ENCODE measurements around the gene CCDC85A.

CCDC85A gene

DNA sequence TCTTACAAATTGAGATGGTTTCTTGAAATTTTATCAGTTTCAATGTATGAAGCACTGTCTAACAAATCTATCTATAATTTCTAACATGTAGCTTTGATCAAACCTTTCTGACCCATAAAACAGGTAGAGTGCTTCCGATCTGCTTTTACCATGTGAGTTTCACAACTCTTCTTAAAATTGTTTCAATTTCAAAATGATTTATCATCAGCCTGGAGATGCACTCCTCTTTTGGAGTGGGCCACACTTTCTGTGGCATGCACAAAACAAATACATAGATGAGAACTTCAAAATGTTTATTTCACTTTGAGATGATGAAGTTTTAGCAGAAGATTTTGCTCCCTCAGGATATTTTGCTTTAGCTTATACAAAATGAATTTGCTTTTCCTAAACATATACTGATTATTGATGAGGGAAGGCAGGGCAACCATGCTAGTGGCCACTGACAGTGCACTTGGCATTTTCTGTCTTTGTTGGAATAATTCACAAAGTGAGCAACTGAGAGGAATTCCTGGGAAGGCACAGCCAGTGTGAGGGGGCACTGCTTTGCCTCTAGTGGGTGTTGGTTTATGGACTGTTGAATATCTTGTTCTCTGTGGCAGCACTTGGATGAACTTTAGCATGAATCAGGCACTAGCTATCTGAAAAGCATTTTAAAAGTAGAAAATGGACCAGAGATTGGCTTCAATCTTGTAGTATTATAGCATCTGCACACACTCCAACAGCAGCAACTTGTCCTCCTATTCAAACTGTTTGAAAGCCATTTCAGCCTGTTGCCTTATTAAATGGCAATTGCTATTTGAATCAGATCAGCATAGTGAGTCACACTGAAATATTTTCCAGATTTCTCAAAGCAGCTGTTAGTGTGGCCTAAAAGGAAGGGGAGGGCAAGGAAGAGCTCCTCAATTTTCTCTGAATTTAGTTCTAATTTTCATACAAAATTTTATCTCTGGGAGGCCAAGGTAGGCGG lies 193.2 kb downstream of the CCDC85A start:
- FAIRE-seq = no peak

DNA sequence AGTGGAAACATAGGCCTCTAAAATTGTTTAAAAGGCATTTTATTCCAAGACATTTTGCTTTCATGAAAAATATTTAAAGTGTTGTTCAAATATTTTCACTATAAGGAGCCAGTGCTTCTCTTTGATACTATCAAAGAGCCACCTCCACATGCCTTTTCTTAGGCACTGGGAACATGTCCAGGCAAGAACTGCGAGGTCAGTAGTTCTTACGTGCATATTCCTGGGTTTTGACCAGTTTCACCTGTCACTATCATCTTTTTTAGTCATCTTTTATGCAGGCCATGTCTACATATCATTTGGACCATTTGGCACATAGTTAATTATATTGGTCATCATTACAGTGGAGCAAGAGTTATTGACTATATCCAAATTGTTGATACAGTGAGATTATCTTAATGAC lies 195.3 kb downstream of the CCDC85A start:
- FAIRE-seq = no peak

DNA sequence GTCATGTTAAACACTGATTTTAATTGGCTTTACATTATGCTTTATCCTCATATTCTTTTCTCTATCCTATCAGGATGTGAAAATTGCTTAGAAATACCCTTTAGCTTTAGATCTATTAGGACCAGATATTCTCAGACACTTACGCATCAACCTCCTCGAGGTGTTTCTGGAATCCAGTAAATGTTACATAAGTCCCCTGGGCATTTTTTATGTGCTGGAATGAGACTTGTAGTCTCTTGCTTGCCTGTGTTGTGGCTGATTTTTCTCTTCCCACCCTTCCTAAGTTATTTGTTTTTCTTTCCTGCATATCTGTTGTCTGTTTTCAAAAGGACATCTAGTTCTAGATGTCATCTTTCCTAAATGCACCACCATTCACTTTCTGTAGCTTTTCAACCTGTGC lies 197.1 kb downstream of the CCDC85A start:
- no peak for FAIRE-seq

DNA sequence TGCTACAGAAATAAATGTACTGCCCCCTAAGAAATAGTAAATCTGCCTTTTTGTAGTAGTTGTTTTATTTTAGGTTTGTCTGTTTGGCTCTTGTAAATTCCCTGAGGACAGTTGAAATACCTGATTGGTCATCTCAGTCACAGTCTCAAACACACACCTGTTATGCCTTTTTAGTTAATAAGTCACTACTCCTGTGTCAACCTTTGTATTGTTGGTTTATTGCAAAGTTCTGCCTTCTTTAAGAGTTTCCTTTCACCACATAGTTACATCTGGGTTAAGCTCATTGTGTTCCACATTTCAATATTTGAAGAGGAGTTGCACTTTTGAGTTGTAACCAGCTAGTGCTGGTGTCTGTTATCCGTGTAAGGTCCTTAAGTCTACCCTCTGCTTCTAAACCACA lies 198.7 kb downstream of the CCDC85A start:
- FAIRE-seq = no peak

DNA sequence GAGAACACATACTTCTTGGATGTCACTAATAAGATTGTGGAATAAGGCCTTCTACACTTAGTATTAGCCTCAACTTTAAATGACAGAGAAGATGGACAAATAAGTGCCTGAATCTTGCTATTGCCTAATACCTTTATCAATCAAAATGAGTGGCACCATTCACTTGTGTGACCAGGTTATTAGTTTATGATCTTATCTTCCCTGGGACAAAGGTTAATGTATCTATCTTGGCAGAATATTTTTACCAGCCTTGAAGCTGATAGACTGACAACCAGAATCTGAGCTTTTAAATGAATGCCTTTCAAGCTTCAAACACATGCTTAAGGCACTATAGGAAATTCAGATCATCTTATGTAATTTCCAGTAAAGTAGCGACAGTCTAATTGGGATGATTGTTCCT lies 202.9 kb downstream of the CCDC85A start:
- FAIRE-seq = no peak

DNA sequence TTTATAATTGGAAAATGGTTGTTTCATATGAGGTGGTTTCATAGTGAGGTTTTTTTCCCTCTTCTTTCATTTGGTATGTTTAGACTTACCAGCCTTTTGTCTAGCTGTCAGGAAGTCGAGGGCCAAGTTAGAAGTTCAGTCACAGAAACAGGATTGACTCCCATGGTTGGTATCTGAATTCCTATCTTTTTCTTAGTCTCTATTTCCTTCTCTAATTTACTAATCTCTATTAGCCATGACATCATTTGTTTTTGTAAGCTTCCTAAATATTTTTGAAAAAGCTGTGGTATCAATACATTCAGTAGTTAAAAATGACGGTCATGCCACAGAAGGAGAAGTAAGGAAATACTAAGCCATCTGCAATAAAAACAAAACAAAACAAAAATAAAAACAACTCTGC lies 206.9 kb downstream of the CCDC85A start:
- FAIRE-seq = no peak

DNA sequence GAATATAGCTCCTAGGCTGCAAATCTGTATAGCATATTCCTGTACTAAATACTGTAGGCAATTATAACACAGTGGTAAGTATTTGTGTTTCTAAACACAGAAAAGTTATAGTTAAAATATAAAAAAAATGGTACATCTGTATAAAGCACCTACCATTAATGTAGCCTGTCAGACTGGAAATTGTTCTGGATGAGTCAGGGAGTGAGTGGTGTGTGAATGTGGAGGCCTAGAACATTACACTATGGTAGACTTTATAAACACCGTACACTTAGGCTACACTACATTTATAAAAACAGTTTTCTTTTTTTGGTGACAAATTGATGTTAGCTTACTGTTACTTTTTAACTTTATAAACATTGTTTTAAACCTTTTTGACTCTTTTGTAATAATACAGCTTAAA lies 226.3 kb downstream of the CCDC85A start:
- FAIRE-seq = no peak

DNA sequence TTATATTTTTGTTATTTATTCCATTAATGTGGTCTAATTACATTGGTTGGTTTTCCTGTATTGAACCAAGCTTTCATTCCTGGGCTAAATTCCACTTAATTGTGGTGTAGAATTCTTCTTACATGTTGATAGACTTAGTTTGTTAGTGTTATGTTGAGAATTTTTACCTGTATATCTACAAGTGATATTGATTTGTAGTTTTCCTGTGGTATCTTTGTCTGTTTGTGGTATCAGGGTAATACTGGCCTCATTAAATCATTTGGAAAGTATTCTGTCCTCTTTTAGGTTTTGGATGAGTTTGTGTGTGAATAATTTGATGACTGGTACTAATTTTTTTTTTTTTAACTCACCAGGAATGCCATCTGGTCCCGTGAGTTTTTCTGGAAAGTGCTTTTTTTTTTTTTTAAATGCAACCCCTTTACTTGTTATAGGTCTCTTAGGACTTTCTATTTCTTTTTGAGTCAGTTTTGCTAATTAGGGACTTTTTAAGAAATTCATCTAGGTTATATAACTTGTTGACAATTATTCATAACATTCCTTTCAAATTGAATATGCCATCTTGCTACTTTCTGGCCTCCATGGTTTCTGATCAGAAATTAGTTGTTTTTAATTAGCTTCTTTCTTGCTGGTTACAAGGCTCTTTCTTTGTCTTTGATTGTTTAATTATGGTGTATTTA lies 232.8 kb downstream of the CCDC85A start:
- FAIRE-seq = no peak

All from endometrium (tissue), 2 donors.